Choroid plexus epithelial cell (primary cell): ENCODE measurements around the gene UXT.

ENCODE experiments used
- DNase-seq: peaks from one replicate; pipeline ENCODE4 v3.0.0-alpha.2; 2010; ENCODE audit warnings: low read depth
- H3K4me3 ChIP-seq: 2 replicates; pipeline ENCODE4 v1.5.1; 2011; ENCODE audit warnings: low read depth, mild to moderate bottlenecking, control low read depth, low read length, moderate library complexity
- TF ChIP-seq, protein P1 (sequence below): conservative IDR thresholded peaks from 2 replicates; pipeline ENCODE4 v1.5.1; 2011; ENCODE audit warnings: low read depth, mild to moderate bottlenecking, control low read depth, inconsistent platforms, low read length, moderate library complexity

The UXT gene

DNA sequence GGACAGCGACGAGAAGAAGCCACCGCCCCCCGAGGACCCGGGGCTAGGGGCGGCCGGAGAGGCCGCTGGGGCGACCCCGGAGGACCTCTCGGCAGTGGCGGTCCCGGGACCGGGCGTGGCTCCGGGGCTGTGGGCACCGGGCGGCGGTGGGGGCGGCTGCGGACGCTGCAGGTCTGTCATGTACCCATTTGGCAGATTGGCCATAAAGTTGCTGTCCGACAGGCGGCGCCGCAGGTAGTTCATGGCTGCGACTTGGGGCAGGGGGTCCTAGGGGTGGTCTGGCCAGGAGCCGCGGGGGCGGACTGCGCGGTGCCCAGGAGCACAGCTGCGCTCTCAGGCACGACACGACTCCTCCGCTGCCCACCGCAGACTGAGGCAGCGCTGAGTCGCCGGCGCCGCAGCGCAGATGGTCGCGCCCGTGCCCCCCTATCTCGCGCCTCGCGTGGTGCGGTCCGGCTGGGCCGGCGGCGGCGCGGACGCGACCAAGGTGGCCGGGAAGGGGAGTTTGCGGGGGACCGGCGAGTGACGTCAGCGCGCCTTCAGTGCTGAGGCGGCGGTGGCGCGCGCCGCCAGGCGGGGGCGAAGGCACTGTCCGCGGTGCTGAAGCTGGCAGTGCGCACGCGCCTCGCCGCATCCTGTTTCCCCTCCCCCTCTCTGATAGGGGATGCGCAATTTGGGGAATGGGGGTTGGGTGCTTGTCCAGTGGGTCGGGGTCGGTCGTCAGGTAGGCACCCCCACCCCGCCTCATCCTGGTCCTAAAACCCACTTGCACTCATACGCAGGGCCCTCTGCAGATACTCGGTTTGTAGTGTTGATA is 39.3 kb downstream of the UXT start, which contains the start of gene SYN1:
Gene SYN1, minus strand, starts transcription at position 372 of the 817 bp plus-strand sequence. Its CDS starts 129 bp downstream, at position 243.
- TF ChIP-seq, protein P1, sequence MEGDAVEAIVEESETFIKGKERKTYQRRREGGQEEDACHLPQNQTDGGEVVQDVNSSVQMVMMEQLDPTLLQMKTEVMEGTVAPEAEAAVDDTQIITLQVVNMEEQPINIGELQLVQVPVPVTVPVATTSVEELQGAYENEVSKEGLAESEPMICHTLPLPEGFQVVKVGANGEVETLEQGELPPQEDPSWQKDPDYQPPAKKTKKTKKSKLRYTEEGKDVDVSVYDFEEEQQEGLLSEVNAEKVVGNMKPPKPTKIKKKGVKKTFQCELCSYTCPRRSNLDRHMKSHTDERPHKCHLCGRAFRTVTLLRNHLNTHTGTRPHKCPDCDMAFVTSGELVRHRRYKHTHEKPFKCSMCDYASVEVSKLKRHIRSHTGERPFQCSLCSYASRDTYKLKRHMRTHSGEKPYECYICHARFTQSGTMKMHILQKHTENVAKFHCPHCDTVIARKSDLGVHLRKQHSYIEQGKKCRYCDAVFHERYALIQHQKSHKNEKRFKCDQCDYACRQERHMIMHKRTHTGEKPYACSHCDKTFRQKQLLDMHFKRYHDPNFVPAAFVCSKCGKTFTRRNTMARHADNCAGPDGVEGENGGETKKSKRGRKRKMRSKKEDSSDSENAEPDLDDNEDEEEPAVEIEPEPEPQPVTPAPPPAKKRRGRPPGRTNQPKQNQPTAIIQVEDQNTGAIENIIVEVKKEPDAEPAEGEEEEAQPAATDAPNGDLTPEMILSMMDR, result peak; percentile 3
- DNase-seq, result peak; percentile 83
- peak within 1 kb of the TSS; percentile 54 for H3K4me3 ChIP-seq

DNA sequence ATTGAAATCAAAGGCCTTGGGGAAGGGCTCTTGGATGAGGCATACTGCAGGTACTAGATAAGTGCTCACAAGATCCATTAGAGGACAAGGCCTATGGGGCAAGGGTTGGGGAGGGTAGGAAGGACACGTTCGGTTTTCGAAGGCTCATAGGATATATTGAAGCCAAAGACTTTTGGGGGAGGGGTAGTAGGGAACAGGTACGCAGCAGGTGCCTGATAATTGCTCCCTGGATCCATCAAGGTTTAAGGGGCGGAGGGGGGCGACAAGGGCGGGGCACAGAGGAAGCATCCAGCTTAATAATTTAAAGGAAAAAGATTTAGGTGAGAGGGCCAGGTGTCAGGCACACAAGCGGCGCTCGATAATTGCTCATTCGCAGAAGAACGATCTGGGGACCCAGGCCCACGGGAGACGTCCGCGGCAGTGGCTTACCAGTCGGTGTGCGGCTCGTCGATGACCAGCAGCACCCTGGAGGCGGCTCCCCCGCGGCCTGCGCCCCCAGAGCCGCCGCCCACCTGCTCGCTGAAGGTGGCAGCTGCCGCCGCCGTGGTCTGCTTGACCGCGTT is 40.0 kb downstream of the UXT start:
- no peak overlapping the region for H3K4me3 ChIP-seq
- TF ChIP-seq, protein P1, result no peak
- no peak for DNase-seq

DNA sequence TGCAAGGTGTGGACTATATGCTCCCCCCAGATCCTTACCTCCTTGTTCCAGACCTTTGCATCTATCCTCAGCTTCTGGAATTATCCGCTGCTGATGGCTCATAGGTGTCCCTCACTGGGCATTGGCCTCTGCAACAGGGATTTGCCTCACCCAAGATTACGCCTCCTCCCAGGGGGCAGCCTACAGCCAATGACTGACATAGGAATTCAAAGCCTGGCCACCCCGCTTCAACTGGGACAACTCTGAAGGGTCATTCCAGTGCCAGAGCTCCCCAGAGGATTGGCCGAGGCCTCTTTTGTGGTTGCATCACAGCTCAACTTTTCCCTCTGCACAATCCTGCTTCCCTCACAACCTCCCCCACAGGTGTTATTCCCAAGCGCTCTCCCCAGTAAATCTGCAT is 44.4 kb downstream of the UXT start:
- no peak for DNase-seq
- no peak overlapping the region for H3K4me3 ChIP-seq
- TF ChIP-seq, protein P1, result no peak

DNA sequence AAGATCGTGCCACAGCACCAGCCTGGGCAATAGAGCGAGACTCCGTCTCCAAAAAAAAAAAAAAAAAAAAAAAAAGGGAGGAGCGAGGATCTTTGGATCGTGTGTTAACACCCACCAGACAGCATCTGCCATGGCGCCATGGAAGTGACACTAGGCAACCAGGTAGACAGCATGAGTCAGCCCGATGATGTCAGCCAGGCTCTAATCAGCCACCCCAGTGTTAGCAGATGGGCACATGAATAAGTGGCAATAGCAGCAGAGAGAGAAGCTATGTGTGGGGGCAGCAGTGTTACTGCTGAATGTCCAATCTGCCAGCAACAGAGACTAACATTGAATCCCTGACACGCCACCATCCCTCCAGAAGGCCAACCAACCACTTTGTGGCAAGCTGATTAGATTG is 45.9 kb downstream of the UXT start:
- TF ChIP-seq, protein P1, result no peak
- no peak overlapping the region for H3K4me3 ChIP-seq
- no peak for DNase-seq

DNA sequence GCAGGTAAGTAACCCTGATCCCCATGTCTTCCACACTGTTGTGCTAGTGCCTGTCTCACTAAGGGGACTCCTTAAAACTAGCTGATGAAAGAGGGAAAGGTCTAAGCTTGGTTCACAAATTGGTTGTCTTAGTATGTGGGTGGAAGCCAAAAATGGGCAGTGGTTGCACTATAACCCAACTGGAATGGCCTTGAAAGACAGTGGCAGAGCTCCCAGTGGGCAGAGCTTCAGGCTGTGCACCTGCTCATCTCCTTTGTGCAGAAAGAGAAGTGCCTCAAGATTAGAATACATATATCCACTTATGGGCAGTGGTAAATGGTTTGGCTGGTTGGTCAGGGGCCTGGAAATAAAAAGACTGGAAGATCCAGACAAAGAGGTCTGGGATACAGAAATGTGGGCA is 46.6 kb downstream of the UXT start:
- TF ChIP-seq, protein P1, result no peak
- DNase-seq, result no peak

DNA sequence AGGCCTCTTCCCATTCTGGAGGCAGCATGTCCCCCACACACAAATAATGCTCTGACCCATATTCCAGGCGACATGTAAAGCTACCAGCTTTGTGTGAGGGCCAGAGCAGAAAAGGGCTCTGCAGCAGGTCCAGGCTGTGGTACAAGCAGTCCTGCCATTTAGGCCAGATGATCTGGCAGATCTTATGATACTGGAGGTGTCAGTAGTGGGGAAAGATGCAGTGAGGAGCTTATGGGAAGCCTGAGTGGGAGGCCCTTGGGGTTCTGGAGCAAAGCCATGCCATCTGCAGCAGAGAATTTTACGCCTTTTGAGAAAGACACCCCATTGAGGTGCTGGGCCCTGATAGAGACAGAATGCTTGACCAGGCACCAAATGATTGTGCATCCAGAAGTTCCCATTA is 47.1 kb downstream of the UXT start:
- TF ChIP-seq, protein P1, result no peak
- H3K4me3 ChIP-seq, result no peak overlapping the region
- DNase-seq, result no peak

More for the DNA sequence above, 46.6 kb downstream of the UXT start:
- H3K4me3 ChIP-seq, result no peak overlapping the region
